Suppressor macrophage (primary cell): ENCODE measurements around the gene CLDND2.

Experiments used
- DNase-seq, 4 experiments: peaks; one replicate each; pipeline ENCODE4 v3.0.0-alpha.2; 2020 to 2022

Gene CLDND2

DNA sequence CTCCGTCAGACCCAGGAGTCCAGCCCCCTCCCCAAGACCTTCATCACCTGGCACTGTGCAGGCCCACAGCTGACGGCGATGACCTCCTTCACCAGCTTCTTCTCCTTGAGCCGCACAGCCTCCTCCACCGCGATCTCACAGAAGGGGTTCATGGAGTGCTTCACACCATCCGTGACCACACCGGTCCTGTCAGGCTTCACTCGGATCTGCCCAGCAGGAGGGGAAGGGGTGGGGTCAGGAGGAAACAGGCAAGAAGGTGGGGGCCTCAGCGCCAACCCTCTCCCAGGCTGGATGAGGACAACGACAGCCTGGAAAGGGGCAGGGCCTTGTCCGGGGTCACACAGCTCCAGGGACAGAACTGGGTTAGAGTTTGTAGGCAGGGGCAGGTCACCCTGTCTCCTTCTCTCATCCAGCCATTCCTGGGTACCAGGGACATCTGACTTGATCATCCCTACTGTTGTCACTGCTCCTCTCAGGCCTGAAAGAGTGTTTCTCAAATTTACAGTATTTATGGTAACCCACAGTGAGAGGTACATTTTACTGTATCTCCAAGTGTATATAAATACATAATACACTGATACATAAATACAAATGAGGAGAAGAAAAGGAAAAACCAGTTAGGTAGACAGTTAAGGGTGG lies 14.6 kb downstream of the CLDND2 start:
- DNase-seq: no peak

DNA sequence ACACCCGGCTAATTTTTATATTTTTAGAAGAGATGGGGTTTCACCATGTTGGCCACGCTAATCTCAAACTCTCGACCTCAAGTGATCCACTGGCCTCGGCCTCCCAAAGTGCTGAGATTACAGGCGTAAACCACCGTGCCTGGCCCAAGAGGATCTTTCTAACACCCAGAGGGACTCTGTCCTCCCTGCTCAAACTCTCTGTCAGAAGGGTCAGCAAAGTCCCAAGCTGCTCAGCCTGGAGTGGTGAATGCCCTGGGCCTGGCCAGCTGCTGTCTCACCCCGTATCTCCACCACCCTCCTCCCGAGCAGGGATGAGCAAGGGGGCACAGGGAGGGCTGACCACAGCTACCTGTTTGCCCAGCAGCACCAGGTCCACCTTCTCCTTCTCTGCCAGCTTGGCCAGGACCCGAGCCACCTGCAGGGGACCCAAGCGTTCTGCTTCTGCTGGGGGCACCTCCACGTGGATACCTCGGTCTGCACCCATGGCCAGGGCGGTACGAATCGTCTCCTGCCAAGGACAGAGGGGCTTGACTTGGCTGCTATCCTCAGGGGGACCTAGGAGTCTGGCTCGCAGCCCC lies 15.9 kb downstream of the CLDND2 start:
- no peak for DNase-seq

DNA sequence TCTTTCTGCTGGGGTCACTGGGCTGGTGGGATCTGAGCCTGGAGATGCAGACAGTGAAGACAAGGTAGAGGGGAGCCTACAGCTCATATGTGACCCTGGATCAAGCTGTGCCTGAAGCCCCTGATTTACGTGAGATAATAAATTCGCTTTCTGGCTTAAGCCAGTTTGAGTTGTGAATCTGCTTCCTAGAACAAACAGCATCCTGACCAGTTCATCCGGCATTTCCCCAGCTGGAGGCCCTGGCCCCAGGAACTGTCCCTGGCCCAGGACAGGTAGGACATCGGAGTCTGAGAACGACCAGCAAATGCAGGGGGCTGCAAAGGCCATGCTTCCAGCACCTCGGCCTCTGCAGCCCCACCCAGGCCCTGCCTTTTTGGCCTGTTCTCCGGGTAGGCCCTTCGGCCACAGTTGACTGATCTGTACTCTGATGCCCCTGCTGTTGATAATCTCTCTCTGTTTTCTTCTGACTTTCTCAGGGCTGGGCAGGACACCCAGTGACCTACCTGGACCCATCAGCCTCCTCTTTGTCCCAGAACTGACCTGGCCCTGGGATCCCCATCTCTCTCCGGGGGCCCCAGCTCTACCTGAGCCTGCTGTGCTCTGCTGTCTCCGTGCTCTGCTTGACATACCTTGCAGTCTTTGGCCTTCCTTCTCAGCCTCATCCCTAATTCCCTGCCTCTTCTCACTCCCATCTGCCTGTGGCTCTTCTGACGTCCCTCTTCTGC lies 17.4 kb downstream of the CLDND2 start:
- no peak for DNase-seq

DNA sequence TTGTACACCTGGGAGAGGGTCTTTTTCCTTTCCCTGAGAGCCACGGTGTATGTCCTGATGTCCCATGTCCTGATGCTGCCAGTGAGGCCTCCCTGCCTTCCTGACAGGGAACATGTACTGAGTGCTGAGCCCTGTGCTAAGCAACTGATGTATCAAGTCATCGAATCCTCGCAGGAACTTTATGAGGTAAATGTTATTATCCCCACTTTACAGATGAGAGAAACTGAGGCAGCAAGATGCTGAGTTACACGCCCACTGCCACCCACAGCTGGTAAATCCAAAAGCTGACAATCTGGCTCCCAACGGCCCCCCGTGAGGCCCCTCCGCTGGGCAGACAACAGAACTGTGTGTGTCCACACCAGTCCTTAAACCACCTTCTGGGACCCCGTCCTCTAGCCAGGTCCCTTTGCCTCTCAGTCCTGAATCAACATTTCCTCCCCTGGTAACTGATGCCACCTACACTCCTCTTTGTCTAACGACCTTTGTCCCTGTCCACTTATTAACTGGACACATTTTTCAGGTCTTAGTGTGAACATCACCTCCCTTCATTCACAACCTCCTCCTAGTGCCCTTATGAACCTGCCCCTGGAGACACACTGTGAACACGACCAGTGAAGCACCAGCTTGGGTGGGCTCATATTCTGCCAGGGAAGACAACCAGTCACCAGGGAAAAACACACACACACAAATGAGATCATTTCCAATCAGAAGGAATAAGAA lies 21.4 kb downstream of the CLDND2 start:
- no peak for DNase-seq

DNA sequence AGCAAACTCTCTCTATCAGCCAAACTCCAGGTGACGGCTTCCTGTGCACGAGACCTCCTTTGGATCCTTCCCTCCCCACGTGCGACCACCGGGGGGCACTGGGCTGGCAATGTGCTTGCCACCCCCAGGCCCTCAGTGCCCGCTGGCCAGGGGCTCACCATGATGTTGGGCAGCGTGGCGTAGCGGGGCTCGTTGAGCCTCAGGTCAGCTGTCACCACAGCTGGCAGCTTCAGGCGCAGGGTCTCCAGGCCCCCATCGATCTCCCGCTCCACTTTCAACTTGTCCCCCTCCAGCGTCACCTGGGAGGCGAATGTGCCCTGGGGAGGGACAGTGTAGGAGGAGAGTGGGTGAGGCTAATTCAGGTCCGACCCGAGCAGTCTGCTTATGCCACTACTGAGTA lies 22.1 kb downstream of the CLDND2 start:
- no peak for DNase-seq

DNA sequence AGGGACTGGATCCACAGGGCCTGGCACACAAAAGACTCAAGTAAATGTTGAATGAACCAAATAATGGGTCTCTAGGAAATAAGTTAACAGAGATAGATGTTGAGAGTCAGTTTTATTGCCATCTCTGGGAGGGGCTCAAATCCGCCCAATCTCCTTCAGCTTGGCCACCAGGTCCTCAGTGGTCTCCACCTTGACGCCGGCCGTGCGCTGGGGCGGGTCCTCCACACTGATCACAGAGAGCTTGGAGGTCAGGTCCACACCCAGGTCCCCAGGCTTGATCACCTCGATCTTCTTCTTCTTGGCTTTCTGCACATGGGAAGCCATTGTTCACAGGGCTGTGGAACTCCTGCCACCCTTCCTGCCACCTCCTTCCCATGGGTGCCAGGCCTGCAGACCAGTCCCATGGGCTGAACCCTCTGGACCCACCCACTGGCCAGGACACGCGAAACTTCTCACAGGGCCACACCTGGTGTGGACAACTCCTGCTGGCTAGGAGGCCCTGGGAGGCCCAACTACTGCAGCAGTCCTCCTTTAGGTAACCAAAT lies 23.7 kb downstream of the CLDND2 start:
- no peak for DNase-seq

DNA sequence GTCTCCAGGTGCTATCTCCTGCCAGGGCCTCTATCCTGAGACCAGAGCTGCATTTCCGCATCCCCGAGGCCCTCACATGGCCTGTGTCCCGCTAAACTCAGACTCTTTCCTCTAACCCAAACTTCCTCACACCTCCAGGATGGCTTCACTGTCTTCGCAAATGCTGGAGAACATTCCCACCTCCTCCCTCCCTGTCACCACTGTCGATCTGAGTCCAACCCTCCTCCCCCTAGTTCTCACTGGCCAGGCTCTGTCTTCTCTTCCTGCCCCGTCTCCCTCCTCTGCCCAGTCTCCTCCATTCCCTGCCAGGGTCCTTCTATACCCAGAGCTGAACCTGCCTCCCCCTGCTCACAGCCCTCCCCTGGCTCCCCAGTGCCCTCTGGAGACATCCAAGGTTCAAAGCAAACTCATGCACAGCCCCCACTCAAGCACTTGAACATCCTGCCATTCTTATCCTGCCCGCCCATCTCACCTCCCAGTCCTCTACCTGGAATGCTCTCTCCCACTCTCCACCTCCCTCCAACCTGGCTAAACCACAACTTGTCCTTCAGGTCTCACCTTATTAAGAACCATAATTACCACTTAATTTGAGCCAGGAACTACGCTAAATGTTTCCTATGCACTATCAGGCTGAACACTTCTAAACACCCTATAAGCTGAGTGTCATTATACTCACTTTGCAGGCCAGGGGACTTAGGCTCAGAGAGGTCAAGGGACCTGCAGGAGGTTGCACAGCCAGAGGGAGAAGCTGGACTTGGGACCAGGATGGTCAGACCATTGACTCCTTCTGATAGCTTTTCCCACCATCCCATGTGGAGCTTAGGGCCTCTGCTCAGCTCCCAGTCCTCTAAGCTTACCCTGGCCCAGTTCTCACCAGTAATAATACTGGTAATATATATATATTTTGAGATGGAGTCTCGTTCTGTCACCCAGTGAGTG lies 25.9 kb downstream of the CLDND2 start:
- no peak for DNase-seq

DNA sequence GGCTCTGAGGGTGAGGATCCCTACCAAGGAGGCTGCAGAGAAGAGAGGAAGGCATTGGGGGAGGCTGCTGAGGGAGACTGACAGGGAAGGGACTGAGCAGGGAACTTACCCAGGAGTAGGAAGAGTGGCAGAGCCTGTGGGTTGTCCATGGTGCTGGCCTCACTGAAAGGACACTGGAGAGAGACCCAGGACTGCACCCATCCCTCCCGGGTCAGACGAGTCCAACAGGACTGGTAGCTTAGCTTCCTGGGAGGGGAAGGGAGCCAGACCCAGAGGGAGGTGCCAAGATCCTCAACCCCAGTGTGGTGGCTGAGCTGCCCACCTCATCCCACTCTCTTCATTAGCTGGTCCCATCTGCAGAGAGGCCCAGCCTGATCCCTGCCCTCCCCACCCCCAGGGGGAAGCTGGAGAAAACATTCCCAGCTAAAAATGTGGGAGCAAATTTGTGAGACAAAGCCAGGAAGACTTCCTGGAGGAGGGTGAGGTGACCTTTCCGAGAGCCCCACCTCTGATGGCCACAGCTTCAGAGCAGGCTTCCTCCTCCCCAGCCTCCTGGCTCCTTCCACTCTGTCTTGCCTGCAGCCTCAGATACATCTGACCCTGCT lies 26.7 kb downstream of the CLDND2 start, which contains the start of gene VSIG10L:
Gene VSIG10L (minus strand): TSS at position 164 of the 605 bp plus-strand sequence. CDS start 15 bp downstream, at position 149.
- peak in 3 of 4 experiments; percentile 16 to 24 (median 18) for DNase-seq

DNA sequence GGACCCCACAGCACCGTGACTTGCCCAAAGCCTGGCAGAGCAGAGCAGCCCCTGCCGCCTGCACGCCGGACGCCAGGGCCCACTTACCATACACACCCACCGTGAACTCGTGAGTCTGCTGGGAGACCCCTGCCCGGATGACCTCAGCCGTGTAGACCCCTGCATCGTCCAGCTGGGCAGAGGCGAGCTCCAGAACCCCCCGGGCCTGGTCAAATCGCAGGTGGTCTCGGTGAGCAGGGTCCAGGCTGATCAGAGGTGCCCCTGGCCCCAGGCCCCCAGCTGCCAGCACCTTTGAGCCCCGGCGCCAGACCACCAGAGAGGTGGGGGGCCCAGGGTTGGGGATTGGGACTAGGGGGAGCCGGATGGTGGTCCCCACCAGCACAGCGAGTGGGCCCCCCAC lies 27.7 kb downstream of the CLDND2 start:
- no peak for DNase-seq

DNA sequence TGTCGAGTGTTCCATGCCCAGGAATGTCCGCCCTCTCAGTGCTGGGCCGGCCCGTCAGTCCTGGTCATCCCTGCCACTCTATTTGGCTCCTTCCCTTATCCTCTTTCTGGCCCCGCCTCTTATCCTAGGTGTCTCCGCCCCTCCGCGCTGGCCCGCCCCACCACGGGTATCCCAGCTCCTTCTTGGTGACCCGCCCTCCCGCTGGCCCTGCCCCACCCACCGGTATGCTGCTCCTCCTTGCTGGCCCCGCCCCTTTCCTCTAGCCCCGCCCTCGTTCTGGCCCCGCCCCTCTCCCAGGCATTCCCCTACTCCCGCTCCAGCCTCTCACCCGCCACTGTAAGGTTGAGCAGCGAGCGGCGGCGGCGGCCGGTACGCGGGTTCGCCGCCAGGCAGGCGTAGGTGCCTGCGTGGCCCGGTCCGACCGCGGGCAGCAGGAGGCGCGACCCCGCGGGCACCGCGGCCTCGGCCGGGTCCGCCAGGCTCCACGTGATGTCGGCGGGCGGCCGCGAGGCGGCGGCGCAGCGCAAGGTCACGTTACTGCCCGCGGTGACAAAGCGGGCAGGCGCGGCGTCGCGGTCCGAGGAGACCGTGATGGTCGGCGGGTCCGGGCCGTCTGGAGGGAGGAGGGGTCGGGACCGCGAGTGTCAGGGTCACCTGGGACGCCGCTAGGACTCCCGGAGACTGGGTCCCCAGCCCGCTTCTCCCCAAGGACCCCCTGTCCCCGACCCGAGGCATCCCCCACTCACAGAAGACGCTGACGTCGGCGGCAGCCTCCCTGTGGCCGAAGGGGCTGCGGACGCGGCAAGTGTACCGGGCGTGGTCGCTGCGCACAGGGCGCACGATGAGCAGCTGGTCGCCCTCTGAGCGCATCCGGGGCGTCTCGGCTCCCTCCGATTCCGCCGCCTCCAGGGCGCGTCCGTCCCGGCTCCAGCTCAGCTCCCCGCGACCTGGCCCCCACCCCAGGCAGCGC lies 28.8 kb downstream of the CLDND2 start:
- DNase-seq: peak; percentile 98 to 99 (median 98)

DNA sequence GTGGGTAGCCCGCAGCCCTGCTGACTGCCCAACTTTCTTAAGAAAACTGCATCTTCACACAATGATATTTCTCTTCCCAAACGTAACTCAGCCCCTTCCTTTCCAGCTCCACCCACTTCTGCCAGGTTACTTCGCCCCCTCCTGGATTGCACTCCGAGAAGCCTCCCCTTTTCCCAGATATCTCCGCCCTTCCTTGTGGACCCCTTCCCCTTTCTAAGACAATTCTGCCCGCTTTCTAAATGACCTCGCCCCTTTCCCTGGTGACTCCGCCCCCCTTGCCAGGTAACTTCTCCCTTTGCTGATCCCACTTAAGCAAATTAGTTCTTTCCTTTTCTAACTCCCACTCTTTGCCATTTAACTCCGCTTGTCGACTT lies 29.5 kb downstream of the CLDND2 start:
- DNase-seq: no peak

DNA sequence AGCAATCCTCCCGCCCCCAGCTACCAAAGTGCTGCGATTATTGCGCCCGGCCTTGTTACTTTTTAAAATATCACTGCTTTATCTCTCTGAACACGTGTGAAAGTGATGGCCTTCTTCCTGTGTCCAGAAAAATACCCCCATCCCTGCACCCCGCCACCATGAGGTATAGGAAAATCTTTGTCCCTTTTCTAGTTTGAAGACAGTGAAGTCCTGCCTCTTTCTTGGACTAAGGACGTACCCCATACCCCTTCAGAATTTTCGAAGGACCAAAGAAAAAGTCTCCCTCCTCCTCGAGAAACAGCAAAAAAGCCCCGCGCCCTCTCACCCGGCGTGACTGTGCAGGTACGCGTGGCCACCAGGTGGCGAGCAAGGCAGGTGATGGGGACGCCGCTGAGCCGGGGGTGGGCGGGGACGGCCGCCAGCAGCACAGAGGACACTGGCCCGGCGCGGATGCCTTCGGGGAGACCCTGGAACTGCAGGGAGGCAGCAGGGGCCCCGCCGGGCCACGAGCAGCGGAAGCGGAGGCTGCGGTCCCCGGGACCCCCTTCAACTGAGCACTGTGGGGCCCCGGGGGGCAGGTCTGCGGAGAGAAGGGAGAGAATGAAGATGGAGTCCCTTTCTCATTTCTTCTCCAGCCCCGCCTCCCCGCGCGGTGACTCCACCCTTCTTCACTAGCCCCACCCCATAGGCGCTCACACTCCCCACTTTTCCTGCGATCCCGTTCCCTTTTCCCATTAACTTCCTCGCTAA lies 30.1 kb downstream of the CLDND2 start:
- DNase-seq: peak; percentile 66 to 90 (median 76)

DNA sequence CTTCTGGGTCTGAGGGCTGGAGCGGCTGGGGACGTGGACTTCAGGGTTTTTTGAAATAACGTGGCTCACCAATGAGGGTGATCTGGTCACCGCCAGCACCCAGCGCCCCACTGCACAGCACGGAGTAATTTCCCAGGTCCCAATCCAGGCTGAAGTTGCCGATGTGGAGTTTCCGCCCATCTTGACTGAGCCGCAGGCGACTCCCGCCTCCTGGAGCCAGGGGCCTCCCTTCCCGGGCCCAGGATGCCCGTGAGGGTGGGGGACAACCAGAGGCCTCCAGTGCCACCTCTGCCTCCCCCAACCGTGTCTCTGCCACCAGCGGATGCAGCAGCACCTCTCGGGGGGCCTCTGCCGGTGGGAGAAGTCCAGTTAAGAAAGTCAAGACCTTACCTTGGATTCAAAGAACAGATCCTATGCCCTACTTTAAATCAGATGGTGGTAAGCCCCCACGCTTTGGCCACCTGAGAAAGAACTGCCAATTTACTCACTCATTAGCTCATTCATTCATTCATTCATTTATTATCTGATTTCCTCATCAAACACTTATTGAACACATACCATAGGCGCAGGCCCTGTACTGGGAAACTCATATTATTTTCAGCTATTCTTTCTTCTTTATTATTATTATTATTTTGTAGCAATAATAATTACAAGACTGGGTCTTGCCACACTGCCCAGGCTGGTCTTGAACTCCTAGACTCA lies 30.8 kb downstream of the CLDND2 start:
- no peak for DNase-seq

DNA sequence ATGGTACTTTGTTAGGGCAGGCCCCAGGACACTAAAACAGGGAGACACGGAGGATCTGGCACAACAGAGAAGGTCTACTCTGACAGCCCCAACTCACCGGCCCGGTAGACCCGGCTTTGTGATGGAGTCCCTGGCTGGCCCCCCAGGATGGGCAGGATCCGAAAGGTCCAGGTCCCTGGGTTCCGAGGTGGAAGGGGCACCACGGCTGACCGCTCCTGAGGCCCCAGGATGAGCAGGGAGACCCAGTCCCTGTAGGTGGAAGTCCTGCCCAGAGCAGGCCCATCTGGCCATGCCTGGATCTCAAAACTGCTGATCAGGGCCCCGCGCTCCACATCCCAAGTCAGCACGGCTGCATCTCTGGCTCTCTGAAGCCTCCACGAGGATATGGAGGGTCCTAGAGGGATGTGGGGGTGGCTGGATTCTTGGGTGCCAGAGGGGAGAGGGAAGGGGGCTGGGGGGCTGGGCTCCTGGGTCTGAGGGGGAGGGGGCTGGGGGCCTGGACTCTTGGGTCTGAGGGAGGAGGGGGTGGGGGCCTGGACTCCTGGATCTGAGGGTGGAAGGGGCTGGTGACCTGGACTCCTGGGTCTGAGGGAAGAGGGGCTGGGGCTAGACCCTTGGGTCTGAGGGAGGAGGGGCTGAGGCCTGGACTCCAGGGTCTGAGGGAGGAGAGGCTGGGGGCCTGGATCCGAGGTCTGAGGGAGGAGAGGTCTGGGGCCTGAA lies 31.5 kb downstream of the CLDND2 start:
- no peak for DNase-seq

DNA sequence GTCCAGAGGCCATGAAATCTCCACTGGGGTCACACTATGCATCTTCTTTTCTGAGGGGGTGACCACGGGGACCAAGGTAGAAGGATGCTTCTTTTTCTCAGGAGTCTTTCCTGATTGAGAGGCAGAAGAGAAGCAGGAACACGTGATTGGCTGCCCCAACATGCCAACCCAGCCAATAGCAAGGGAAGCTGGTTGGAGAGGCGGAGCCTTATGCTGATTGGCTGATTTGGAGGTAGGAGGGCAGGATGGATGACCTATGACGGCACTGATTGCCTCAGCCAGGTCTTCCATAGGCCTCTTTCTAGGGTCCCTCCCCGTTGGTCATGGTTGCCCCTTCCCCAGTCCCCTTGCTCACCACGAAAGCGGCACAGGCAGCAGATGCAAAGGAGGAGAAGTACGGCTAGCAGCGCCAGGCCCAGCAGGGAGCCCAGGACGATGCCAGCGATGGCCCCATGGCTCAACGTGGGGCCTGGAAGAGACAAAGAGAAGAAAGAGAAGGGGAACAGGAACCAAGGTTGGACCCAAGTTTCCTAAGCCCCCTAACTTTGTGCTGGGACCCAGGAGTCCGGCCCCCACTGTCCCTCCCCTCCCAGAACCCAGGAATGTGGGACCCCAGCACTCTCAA lies 34.9 kb downstream of the CLDND2 start:
- DNase-seq: no peak

DNA sequence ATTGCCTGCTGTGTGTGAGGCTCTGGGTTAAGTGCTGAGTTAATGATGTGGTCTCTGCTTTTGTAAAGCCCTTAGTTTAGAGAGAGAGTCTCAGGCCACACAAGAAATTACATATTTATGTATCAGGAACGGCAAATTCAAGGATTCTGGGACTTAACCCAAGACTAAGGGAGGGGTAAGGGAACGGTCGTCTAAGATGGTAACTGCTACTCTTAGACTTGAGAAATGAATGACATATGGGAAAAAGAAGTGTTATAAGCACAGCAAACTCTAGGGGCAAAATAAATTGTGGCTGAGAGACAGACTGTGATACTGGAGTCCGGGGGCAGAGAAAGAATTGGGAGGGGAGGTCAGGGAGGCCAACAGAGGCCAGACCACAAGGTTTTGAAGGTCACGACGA lies 37.1 kb downstream of the CLDND2 start:
- DNase-seq: no peak

DNA sequence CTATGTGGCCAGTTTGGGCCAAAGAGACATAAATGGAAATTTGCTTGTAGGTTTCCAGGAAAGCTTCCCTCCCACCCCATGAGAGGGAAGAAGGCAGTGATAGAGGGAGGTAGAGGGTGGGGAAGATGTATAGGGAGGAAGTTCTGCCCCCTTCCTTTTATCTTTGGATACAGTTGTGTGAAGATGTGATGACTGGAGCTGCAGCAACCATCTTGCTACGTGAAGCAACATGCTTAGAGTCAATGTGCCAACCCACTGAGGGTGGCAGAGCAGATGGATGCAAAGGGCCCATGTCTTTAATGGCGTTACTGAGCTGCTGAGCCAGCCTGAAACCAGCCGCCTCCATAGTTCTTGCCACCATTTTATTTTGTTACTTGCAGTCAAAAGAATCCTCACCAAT lies 37.6 kb downstream of the CLDND2 start:
- DNase-seq: no peak

DNA sequence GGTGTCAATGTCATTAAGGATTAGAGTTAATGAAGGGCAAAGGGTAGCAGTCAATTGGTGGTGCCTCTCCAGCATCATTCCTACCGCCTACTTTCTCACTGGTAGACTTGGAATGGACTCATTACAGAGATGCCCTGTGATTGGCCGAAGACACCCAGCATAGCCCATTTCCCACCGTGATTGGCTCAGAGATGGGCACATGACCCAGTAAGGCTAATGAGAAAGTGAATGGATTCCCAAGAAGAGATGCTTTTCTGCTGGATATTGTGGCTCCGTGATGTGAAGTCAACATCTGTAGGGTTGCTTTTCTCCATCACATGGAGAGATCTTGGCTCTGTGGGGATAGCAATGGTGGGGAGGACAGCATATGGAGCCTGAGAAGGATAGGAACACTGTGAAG lies 38.4 kb downstream of the CLDND2 start:
- no peak for DNase-seq
